ENCODE measurements around the gene TBX3. TPM values are rescaled to one million over a fixed set of nuclear protein-coding genes. Genes with fewer than 3 reads are reported as not detected.
A peak's percentile ranks its signal among the peaks of the same experiment; 100 is the strongest.

TBX3 gene
- total RNA-seq, 6 experiments from 2014 or later: 15.6 to 44.0 (median 27.8) TPM

- TF ChIP-seq POLR2A (IDR thresholded peaks at IDR 0.05): no peak
- TF ChIP-seq, protein P1, sequence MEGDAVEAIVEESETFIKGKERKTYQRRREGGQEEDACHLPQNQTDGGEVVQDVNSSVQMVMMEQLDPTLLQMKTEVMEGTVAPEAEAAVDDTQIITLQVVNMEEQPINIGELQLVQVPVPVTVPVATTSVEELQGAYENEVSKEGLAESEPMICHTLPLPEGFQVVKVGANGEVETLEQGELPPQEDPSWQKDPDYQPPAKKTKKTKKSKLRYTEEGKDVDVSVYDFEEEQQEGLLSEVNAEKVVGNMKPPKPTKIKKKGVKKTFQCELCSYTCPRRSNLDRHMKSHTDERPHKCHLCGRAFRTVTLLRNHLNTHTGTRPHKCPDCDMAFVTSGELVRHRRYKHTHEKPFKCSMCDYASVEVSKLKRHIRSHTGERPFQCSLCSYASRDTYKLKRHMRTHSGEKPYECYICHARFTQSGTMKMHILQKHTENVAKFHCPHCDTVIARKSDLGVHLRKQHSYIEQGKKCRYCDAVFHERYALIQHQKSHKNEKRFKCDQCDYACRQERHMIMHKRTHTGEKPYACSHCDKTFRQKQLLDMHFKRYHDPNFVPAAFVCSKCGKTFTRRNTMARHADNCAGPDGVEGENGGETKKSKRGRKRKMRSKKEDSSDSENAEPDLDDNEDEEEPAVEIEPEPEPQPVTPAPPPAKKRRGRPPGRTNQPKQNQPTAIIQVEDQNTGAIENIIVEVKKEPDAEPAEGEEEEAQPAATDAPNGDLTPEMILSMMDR (IDR thresholded peaks at IDR 0.05): no peak
- Histone ChIP-seq H3K4me3 (no peak overlapping the region), H3K4me1 (peaks cover 0 to 33% (median 0%) of the 10 kb centered on the region in 4 donors), H3K9me3 (no peaks in the 10 kb centered on the region), H3K27ac (peak overlapping the region in 1 of 3 donors; percentile 83), H3K27me3 (no peaks in the 10 kb centered on the region), H3K36me3 (peaks cover 0 to 46% (median 12%) of the 10 kb centered on the region in 4 donors)
- DNase-seq (no peak), ATAC-seq (no peak)
- 57% methylated on average over 28 of the region's 61 CpGs for WGBS (ENCODE audit: insufficient coverage, low coverage, low lambda C conversion rate, missing lambda C conversion rate)
- intact Hi-C loops (cut with DNase I): no loop called here
These were observed 12.2 kb downstream of the TBX3 start for GRCh38 chr12:114671443-114672411.

DNA sequence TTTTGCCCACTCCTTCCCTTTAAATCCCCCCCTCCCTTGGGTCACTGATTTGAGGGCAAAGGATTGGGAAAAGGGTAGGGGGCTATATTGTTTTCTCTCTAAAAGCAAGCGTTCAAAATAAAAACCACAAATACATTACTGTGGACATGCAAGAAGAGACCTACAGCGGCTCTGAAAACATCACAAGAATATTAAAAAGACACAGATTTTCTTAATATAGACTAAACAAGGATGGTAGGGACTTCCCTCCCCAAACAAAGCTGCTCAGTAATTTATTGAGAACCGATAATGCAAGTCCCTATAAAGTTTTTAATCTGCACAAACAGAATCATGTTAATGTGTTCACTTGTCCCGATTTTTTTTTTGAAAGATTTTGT lies 12.9 kb downstream of the TBX3 start:
- DNase-seq: no peak
- H3K4me1 ChIP-seq: peaks cover 0 to 26% (median 0%) of the 10 kb centered on the region in 4 donors
- H3K9me3 ChIP-seq: no peaks in the 10 kb centered on the region
- no peaks in the 10 kb centered on the region for H3K27me3 ChIP-seq
- WGBS (ENCODE audit: insufficient coverage, low coverage, low lambda C conversion rate, missing lambda C conversion rate): 22% methylated on average over 4 of the region's 4 CpGs
- H3K4me3 ChIP-seq: no peak overlapping the region
- H3K36me3 ChIP-seq: peaks cover 0 to 39% (median 12%) of the 10 kb centered on the region in 4 donors
- no peak for TF ChIP-seq POLR2A (IDR thresholded peaks at IDR 0.05)
- TF ChIP-seq, protein P1 (IDR thresholded peaks at IDR 0.05): no peak
- H3K27ac ChIP-seq: peak overlapping the region in 1 of 3 donors; percentile 83
- intact Hi-C loops (cut with DNase I): no loop called here
- no peak for ATAC-seq

DNA sequence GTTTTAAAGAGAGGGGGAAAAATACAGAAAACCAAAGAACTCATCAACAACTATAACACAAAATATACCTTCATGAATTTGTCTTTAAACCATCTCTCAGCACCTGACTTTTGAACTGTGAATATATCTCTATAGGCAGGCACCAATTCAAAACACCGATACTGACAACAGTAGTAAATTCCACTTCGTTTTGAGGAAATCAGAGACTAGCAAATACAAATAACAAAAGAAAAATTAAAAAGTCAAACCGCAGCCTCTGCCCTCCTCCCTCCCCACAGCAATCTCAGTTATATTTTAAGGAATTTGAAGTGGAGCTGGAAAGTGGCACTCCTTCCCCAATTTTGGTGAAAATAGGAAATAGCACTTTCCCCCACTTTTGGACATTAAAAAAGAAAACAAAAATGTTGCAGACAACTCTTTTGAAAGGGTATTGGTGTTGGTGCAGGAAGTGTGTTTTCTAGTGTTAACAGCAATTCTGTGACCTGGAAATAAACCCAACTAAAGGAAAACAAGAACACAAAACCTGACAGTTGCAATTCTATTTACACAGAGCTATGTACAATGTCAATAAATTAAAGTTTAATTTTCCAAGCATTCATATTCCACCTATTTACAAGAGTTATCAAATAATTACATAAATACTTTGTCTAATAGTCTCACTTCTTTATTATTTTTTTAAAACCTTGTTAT lies 13.5 kb downstream of the TBX3 start:
- Histone ChIP-seq H3K27ac (peak overlapping the region in 2 of 3 donors; percentile 66 to 83), H3K4me3 (peak overlapping the region in 1 of 3 donors; percentile 57), H3K27me3 (peaks cover 0 to 5% of the 10 kb centered on the region in 2 donors), H3K9me3 (no peaks in the 10 kb centered on the region), H3K36me3 (peaks cover 0 to 35% (median 12%) of the 10 kb centered on the region in 4 donors), H3K4me1 (peaks cover 0 to 24% (median 0%) of the 10 kb centered on the region in 4 donors)
- no peak for ATAC-seq
- WGBS (ENCODE audit: insufficient coverage, low coverage, low lambda C conversion rate, missing lambda C conversion rate): 20% methylated on average over 3 of the region's 3 CpGs
- DNase-seq: no peak
- TF ChIP-seq, protein P1 (IDR thresholded peaks at IDR 0.05): no peak
- no peak for TF ChIP-seq POLR2A (IDR thresholded peaks at IDR 0.05)
- intact Hi-C loops (cut with DNase I): no loop called here

DNA sequence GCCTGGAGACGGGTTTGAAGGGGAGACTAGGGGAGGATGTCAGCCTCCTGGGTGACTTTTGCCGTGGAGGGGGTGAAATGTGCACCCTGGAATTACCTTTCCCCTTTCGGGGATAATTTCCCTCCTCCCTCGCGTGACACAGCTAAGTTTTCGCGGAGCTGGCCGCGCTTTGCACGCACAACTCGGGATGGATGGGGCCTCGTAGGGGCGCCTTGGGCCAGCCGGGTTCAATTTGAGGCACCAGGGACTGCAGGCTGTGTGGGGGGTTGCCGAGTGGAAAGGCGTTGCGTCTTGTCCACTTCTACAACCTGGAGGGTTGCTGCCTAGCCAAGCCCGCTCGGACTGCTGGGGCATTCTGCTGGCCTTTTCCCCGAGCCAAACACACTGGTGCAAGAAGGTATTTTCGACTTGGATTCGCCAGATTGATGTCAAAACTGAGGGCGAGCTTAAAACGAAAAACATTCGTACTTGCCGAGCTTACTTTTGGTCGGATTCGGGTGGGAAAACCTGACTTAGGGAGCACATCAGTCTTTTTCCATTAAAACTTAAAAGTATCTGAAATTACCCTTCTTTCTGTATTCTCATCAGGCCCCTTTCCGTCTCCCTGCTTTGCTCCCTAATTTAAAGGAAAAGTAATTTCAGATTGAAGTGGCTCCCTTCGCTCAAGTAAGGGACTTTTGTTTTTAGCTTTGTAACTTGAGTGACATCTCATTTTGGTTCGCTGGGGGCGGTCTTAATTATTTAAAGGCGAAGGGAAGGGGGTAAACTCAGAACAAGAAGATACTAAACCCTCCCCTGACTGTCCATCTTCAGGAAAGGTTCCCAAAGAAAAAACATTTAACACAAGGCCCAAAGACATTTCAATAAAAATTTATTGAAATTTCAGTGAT lies 14.3 kb downstream of the TBX3 start:
- WGBS (ENCODE audit: insufficient coverage, low coverage, low lambda C conversion rate, missing lambda C conversion rate): 18% methylated on average over 23 of the region's 33 CpGs

More for the DNA sequence above, 14.3 kb downstream of the TBX3 start:
- intact Hi-C loops (cut with DNase I): loop anchor here (5.0 to 10.0 kb wide), 3 partner anchors 965 to 1245 kb away; no protein-coding TSS in a partner anchor
- Histone ChIP-seq H3K9me3 (no peaks in the 10 kb centered on the region), H3K27ac (peak overlapping the region; percentile 16 to 83 (median 66)), H3K27me3 (peaks cover 0 to 6% of the 10 kb centered on the region in 2 donors), H3K4me3 (peak overlapping the region; percentile 32 to 57 (median 46)), H3K4me1 (peaks cover 0 to 24% (median 0%) of the 10 kb centered on the region in 4 donors), H3K36me3 (peaks cover 0 to 30% (median 8%) of the 10 kb centered on the region in 4 donors)
- TF ChIP-seq POLR2A (IDR thresholded peaks at IDR 0.05): no peak
- TF ChIP-seq, protein P1 (IDR thresholded peaks at IDR 0.05): no peak
- ATAC-seq: peak; percentile 4 to 40 (median 22)
- DNase-seq: no peak

All from right lobe of liver (tissue), 6 donors.